ENCODE results near the gene UBE2C. TPM values are rescaled to one million over a fixed set of nuclear protein-coding genes. Genes with fewer than 3 reads are reported as not detected.

Gene UBE2C
- total and polyA plus RNA-seq, 5 donors from 2014 or later: 1.2 to 10.0 (median 3.8) TPM

- Mint-ChIP-seq H3K27me3 (no peaks in the 10 kb centered on the region), H3K27ac (no peak overlapping the region), H3K9me3 (no peaks in the 10 kb centered on the region), H3K36me3 (peaks cover 32% of the 10 kb centered on the region), H3K4me1 (peaks cover 0 to 8% (median 4%) of the 10 kb centered on the region in 4 donors), H3K4me3 (no peak overlapping the region)
- no peaks in the 10 kb centered on the region for H3K9me3 ChIP-seq (ENCODE audit: control insufficient read depth in 2 of 2, low read length in 2 of 2)
- no peak for DNase-seq
- no peak overlapping the region for H3K27ac ChIP-seq (ENCODE audit: insufficient read depth, low read length, poor library complexity, severe bottlenecking)
- H3K27me3 ChIP-seq (ENCODE audit: control insufficient read depth, insufficient read depth, low read length): no peaks in the 10 kb centered on the region
- no peaks in the 10 kb centered on the region for H3K4me1 ChIP-seq (ENCODE audit: control insufficient read depth, insufficient read depth, low read length, poor library complexity, severe bottlenecking)
- no peak overlapping the region for H3K4me3 ChIP-seq (ENCODE audit: low read depth, low read length)
- H3K36me3 ChIP-seq (ENCODE audit: control insufficient read depth, insufficient read depth, low read length): peaks cover 74% of the 10 kb centered on the region
- no peak for ATAC-seq (ENCODE audit: low read depth in 2 of 2)
Observed at GRCh38 chr20:45845452-45845851, 33.0 kb downstream of the UBE2C start.

- Mint-ChIP-seq H3K9me3 (no peaks in the 10 kb centered on the region), H3K4me3 (no peak overlapping the region), H3K27me3 (no peaks in the 10 kb centered on the region), H3K36me3 (peaks cover 35% of the 10 kb centered on the region), H3K4me1 (peaks cover 0 to 19% (median 11%) of the 10 kb centered on the region in 4 donors), H3K27ac (peak overlapping the region in 1 of 3 donors; percentile 60)
- Histone ChIP-seq H3K9me3 (ENCODE audit: control insufficient read depth in 2 of 2, low read length in 2 of 2) (no peaks in the 10 kb centered on the region), H3K4me3 (ENCODE audit: low read depth, low read length) (no peak overlapping the region), H3K4me1 (ENCODE audit: control insufficient read depth, insufficient read depth, low read length, poor library complexity, severe bottlenecking) (no peaks in the 10 kb centered on the region), H3K27me3 (ENCODE audit: control insufficient read depth, insufficient read depth, low read length) (no peaks in the 10 kb centered on the region), H3K27ac (ENCODE audit: insufficient read depth, low read length, poor library complexity, severe bottlenecking) (no peak overlapping the region), H3K36me3 (ENCODE audit: control insufficient read depth, insufficient read depth, low read length) (peaks cover 65% of the 10 kb centered on the region)
- no peak for ATAC-seq (ENCODE audit: low read depth in 2 of 2)
- no peak for DNase-seq
Observed at GRCh38 chr20:45848421-45848820, 36.0 kb downstream of the UBE2C start.

DNA sequence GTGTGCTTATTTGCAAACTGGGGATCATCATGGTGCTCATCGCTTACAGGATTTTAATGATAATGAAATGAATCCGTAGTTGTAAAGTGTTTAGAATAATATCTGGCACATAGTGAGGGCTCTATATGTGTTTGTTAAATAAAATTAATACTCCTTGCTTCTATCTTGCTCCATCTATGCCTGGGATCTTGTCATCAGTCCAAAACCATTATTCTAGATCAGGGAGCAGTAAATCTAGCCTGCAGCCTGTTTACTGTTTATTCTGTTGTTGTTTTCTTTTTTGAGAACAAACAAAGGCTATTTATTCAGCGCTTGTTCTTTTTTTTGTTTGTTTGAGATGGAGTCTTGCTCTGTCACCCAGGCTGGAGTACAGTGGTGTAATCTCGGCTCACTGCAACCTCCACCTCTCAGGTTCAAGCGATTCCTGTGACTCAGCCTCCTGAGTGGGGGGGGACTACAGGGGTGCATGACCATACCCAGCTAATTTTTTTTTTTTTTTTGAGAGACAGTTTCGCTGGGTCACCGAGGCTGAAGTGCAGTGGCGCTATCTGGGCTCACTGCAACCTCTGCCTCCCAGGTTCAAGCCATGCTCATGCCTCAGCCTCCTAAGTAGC, 36.6 kb downstream of the UBE2C start:
- no peak overlapping the region for H3K27ac ChIP-seq (ENCODE audit: insufficient read depth, low read length, poor library complexity, severe bottlenecking)
- H3K27me3 ChIP-seq (ENCODE audit: control insufficient read depth, insufficient read depth, low read length): no peaks in the 10 kb centered on the region
- peaks cover 37% of the 10 kb centered on the region for H3K36me3 Mint-ChIP-seq
- H3K36me3 ChIP-seq (ENCODE audit: control insufficient read depth, insufficient read depth, low read length): peaks cover 65% of the 10 kb centered on the region
- no peaks in the 10 kb centered on the region for H3K9me3 ChIP-seq (ENCODE audit: control insufficient read depth in 2 of 2, low read length in 2 of 2)
- no peaks in the 10 kb centered on the region for H3K27me3 Mint-ChIP-seq
- no peak for DNase-seq
- peaks cover 0 to 26% (median 15%) of the 10 kb centered on the region in 4 donors for H3K4me1 Mint-ChIP-seq
- no peak overlapping the region for H3K4me3 Mint-ChIP-seq
- H3K27ac Mint-ChIP-seq: no peak overlapping the region
- no peak overlapping the region for H3K4me3 ChIP-seq (ENCODE audit: low read depth, low read length)
- H3K9me3 Mint-ChIP-seq: no peaks in the 10 kb centered on the region
- ATAC-seq (ENCODE audit: low read depth in 2 of 2): no peak
- peaks cover 6% of the 10 kb centered on the region for H3K4me1 ChIP-seq (ENCODE audit: control insufficient read depth, insufficient read depth, low read length, poor library complexity, severe bottlenecking)

GRCh38 chr20:45850238-45850637, 37.8 kb downstream of the UBE2C start:
- DNase-seq (no peak), ATAC-seq (ENCODE audit: low read depth in 2 of 2) (no peak)
- no peaks in the 10 kb centered on the region for H3K9me3 ChIP-seq (ENCODE audit: control insufficient read depth in 2 of 2, low read length in 2 of 2)
- Mint-ChIP-seq H3K27ac (peak overlapping the region in 1 of 3 donors; percentile 54), H3K36me3 (peaks cover 31% of the 10 kb centered on the region), H3K9me3 (no peaks in the 10 kb centered on the region), H3K4me1 (peaks cover 0 to 37% (median 16%) of the 10 kb centered on the region in 4 donors), H3K27me3 (no peaks in the 10 kb centered on the region), H3K4me3 (peak overlapping the region in 1 of 4 donors; percentile 35)
- H3K27ac ChIP-seq (ENCODE audit: insufficient read depth, low read length, poor library complexity, severe bottlenecking): no peak overlapping the region
- no peak overlapping the region for H3K4me3 ChIP-seq (ENCODE audit: low read depth, low read length)
- H3K4me1 ChIP-seq (ENCODE audit: control insufficient read depth, insufficient read depth, low read length, poor library complexity, severe bottlenecking): peaks cover 12% of the 10 kb centered on the region
- H3K36me3 ChIP-seq (ENCODE audit: control insufficient read depth, insufficient read depth, low read length): peaks cover 58% of the 10 kb centered on the region
- no peaks in the 10 kb centered on the region for H3K27me3 ChIP-seq (ENCODE audit: control insufficient read depth, insufficient read depth, low read length)

DNA sequence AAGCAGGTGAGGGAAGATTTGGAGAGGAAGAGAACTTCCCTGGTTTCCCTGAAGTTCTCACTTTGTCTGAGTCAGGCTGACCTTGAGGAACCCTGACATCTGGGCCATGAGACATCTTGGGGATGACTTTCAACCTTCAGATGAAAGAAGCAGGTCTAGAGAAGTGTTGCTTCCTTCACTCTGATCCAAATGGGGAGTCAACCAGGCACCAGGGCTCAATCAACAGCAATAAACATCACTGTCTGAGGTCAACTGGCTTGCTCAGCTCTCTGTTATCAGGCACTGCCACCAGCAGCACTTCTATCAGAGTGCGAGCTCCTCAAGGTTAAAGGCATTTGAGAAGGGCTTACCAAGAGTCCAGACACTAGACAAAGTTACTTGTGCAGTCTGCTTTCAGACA, 38.5 kb downstream of the UBE2C start:
- Mint-ChIP-seq H3K27ac (peak overlapping the region in 2 of 3 donors; percentile 16 to 54), H3K9me3 (no peaks in the 10 kb centered on the region), H3K4me3 (peak overlapping the region in 1 of 4 donors; percentile 35), H3K27me3 (no peaks in the 10 kb centered on the region), H3K4me1 (peaks cover 0 to 43% (median 16%) of the 10 kb centered on the region in 4 donors), H3K36me3 (peaks cover 31% of the 10 kb centered on the region)
- no peaks in the 10 kb centered on the region for H3K27me3 ChIP-seq (ENCODE audit: control insufficient read depth, insufficient read depth, low read length)
- H3K4me3 ChIP-seq (ENCODE audit: low read depth, low read length): no peak overlapping the region
- no peak for ATAC-seq (ENCODE audit: low read depth in 2 of 2)
- H3K27ac ChIP-seq (ENCODE audit: insufficient read depth, low read length, poor library complexity, severe bottlenecking): no peak overlapping the region
- DNase-seq: no peak
- peaks cover 54% of the 10 kb centered on the region for H3K36me3 ChIP-seq (ENCODE audit: control insufficient read depth, insufficient read depth, low read length)
- peaks cover 19% of the 10 kb centered on the region for H3K4me1 ChIP-seq (ENCODE audit: control insufficient read depth, insufficient read depth, low read length, poor library complexity, severe bottlenecking)
- no peaks in the 10 kb centered on the region for H3K9me3 ChIP-seq (ENCODE audit: control insufficient read depth in 2 of 2, low read length in 2 of 2)

DNA sequence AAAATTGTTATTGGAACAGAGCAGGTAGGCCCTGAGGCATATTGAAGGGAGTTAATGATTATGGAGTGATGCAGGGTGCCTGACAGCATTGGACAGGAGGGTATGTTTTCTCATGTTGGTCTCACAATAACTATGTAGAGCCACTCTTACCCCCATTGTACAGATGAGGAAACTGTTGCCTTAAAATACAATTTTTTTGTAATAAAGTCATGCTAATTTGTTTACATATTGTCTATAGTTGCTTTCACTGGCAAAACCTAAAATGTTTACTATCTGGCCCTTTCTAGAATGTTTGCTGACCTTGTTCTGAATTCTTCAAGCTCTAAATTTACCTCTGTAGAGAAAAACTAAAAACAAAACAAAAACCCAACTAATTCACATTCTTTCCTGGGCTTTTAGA, 39.1 kb downstream of the UBE2C start:
- Histone ChIP-seq H3K4me1 (ENCODE audit: control insufficient read depth, insufficient read depth, low read length, poor library complexity, severe bottlenecking) (peaks cover 25% of the 10 kb centered on the region), H3K27ac (ENCODE audit: insufficient read depth, low read length, poor library complexity, severe bottlenecking) (no peak overlapping the region), H3K9me3 (ENCODE audit: control insufficient read depth in 2 of 2, low read length in 2 of 2) (no peaks in the 10 kb centered on the region), H3K27me3 (ENCODE audit: control insufficient read depth, insufficient read depth, low read length) (no peaks in the 10 kb centered on the region), H3K4me3 (ENCODE audit: low read depth, low read length) (no peak overlapping the region), H3K36me3 (ENCODE audit: control insufficient read depth, insufficient read depth, low read length) (peaks cover 49% of the 10 kb centered on the region)
- H3K36me3 Mint-ChIP-seq: peaks cover 31% of the 10 kb centered on the region
- peaks cover 0 to 48% (median 18%) of the 10 kb centered on the region in 4 donors for H3K4me1 Mint-ChIP-seq
- peak overlapping the region in 1 of 4 donors; percentile 32 for H3K4me3 Mint-ChIP-seq
- H3K27ac Mint-ChIP-seq: no peak overlapping the region
- H3K9me3 Mint-ChIP-seq: no peaks in the 10 kb centered on the region
- no peaks in the 10 kb centered on the region for H3K27me3 Mint-ChIP-seq
- ATAC-seq (ENCODE audit: low read depth in 2 of 2) (no peak), DNase-seq (no peak)

DNA sequence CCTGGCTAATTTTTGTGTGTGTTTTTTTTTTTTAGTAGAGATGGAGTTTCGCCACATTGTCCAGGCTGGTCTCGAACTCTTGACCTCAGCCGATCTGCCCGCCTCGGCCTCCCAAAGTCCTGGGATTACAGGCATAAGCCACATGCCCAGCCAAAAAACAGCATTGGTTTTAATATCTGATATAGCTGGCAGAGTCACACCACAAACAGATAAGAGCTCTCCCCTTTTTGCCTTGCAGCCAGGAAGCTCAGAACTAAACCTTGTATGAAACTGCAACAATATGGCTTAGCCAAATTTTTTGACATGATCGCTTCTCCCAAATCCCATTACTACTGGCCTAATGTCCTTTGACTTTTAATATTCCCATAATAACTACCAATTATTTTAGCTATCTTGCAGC, 39.9 kb downstream of the UBE2C start:
- Mint-ChIP-seq H3K4me3 (peak overlapping the region in 1 of 4 donors; percentile 11), H3K36me3 (peaks cover 31% of the 10 kb centered on the region), H3K27ac (no peak overlapping the region), H3K4me1 (peaks cover 2 to 56% (median 23%) of the 10 kb centered on the region in 4 donors), H3K27me3 (no peaks in the 10 kb centered on the region), H3K9me3 (peaks cover 0 to under 1% (median 0%) of the 10 kb centered on the region in 7 donors)
- Histone ChIP-seq H3K27me3 (ENCODE audit: control insufficient read depth, insufficient read depth, low read length) (no peaks in the 10 kb centered on the region), H3K4me3 (ENCODE audit: low read depth, low read length) (no peak overlapping the region), H3K4me1 (ENCODE audit: control insufficient read depth, insufficient read depth, low read length, poor library complexity, severe bottlenecking) (peaks cover 26% of the 10 kb centered on the region), H3K9me3 (ENCODE audit: control insufficient read depth in 2 of 2, low read length in 2 of 2) (no peaks in the 10 kb centered on the region), H3K27ac (ENCODE audit: insufficient read depth, low read length, poor library complexity, severe bottlenecking) (no peak overlapping the region), H3K36me3 (ENCODE audit: control insufficient read depth, insufficient read depth, low read length) (peaks cover 44% of the 10 kb centered on the region)
- DNase-seq: no peak
- ATAC-seq (ENCODE audit: low read depth in 2 of 2): no peak

DNA sequence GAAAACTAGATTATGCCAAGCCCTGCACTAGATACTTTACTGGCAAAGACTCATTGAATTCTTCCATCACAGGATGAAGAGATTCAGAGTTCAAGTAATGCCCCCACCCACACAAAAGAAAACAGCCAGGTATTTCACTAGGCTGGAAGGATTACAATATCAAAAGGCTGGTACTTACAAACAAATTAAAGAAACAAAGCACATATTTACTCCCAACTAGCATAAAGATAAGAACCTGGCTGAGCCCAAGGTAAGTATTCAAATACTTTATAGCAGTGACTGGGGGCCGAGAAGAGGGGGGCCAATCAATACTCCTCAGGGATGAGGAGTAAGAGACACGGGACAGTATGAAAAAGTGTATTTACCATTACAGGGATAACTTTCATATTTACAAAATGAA, 41.0 kb downstream of the UBE2C start:
- Histone ChIP-seq H3K9me3 (ENCODE audit: control insufficient read depth in 2 of 2, low read length in 2 of 2) (no peaks in the 10 kb centered on the region), H3K36me3 (ENCODE audit: control insufficient read depth, insufficient read depth, low read length) (peaks cover 37% of the 10 kb centered on the region), H3K27me3 (ENCODE audit: control insufficient read depth, insufficient read depth, low read length) (no peaks in the 10 kb centered on the region), H3K4me1 (ENCODE audit: control insufficient read depth, insufficient read depth, low read length, poor library complexity, severe bottlenecking) (peaks cover 36% of the 10 kb centered on the region), H3K4me3 (ENCODE audit: low read depth, low read length) (no peak overlapping the region), H3K27ac (ENCODE audit: insufficient read depth, low read length, poor library complexity, severe bottlenecking) (no peak overlapping the region)
- Mint-ChIP-seq H3K27me3 (no peaks in the 10 kb centered on the region), H3K9me3 (peaks cover 0 to 2% (median 0%) of the 10 kb centered on the region in 7 donors), H3K4me3 (peak overlapping the region in 2 of 4 donors; percentile 47 to 60), H3K27ac (peak overlapping the region in 1 of 3 donors; percentile 32), H3K36me3 (peaks cover 26% of the 10 kb centered on the region), H3K4me1 (peaks cover 4 to 66% (median 29%) of the 10 kb centered on the region in 4 donors)
- no peak for ATAC-seq (ENCODE audit: low read depth in 2 of 2)
- DNase-seq: no peak
